ENCODE measurements around the gene ENAM.

DNA sequence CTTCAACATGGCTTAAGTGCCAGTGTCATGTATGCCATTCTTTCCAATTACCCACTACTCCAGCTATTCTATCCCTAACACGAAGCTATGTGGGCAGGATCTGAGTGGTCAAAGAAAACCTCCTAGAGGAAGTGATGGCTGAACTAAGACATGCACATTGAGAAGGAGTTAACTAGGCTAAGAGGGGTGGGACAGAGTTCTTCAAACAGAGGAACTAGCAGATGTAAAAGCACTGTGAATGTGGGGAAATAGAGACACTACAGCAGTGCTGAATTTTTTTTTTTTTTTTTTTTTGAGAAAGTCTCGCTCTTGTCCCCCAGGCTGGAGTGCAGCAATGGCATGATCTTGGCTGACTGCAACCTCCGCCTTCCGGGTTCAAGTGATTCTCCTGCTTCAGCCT lies 31.6 kb downstream of the ENAM start:
- no peak for TF ChIP-seq CTCF (IDR thresholded peaks at IDR 0.05)
- TF ChIP-seq POLR2A (IDR thresholded peaks at IDR 0.05): no peak

Measured in prostate gland (tissue), 2 donors.